Measurements from ENCODE around the gene HINT1. TPM values are rescaled to one million over a fixed set of nuclear protein-coding genes. Genes with fewer than 3 reads are reported as not detected.

The HINT1 gene
- total RNA-seq, 1 experiment from 2014 or later: 249 TPM

GRCh38 chr5:131209506-131210150 is 44.6 kb upstream of the HINT1 start:
- Histone ChIP-seq H3T11ph (ENCODE audit: low read length) (no peak overlapping the region), H2AK5ac (ENCODE audit: insufficient read length, low read length) (no peak overlapping the region), H2BK12ac (ENCODE audit: insufficient read length, low read depth, low read length) (no peak overlapping the region), H2BK5ac (ENCODE audit: insufficient read length, low read length) (no peak overlapping the region), H3K79me2 (ENCODE audit: insufficient read depth, low read length) (no peaks in the 10 kb centered on the region), H3K4ac (ENCODE audit: low read depth, low read length) (no peak overlapping the region), H3K27ac (ENCODE audit: insufficient read length, low read depth, low read length) (no peak overlapping the region), H2BK15ac (ENCODE audit: low read depth, low read length) (no peak overlapping the region), H3K23me2 (ENCODE audit: insufficient read length, low read depth, low read length, poor library complexity, severe bottlenecking) (no peaks in the 10 kb centered on the region), H3K9ac (ENCODE audit: extremely low read depth, insufficient read length, low read length) (no peak overlapping the region), H4K91ac (ENCODE audit: insufficient read length, low read depth, low read length) (no peak overlapping the region), H2BK120ac (ENCODE audit: low read depth, low read length, poor library complexity, severe bottlenecking) (no peak overlapping the region), H3K79me1 (ENCODE audit: insufficient read depth, low read depth, low read length, poor library complexity, severe bottlenecking) (no peaks in the 10 kb centered on the region), H3K4me1 (ENCODE audit: insufficient read depth, low read length) (no peaks in the 10 kb centered on the region; the same call in 1 of the 2 replicates), H3K9me3 (ENCODE audit: control insufficient read depth, low read depth, low read length) (no peaks in the 10 kb centered on the region), H3K14ac (ENCODE audit: insufficient read depth, low read length) (no peak overlapping the region), H2BK20ac (ENCODE audit: low read depth, low read length, poor library complexity, severe bottlenecking) (no peak overlapping the region), H3K27me3 (ENCODE audit: insufficient read depth, low read length) (no peaks in the 10 kb centered on the region), H3K4me2 (ENCODE audit: insufficient read depth, insufficient read length, low read length) (no peak overlapping the region), H4K20me1 (ENCODE audit: control insufficient read depth, insufficient read depth, insufficient read length) (no peaks in the 10 kb centered on the region), H3K18ac (ENCODE audit: insufficient read length, low read depth, low read length) (no peak overlapping the region), H4K5ac (ENCODE audit: insufficient read length, low read depth, low read length) (no peak overlapping the region), H2AFZ (ENCODE audit: low read length) (no peak overlapping the region), H3K23ac (ENCODE audit: insufficient read length, low read depth, low read length) (no peak overlapping the region), H3K56ac (ENCODE audit: insufficient read length, low read depth, low read length) (no peak overlapping the region), H4K8ac (replicated peaks; ENCODE audit: insufficient read length, low read depth, low read length) (no peak overlapping the region)
- Mint-ChIP-seq H3K36me3 (ENCODE audit: insufficient read depth in 1 of 3, low read depth in 3 of 3) (no peaks in the 10 kb centered on the region), H3K4me3 (no peak overlapping the region), H3K9me3 (no peaks in the 10 kb centered on the region; a peak in 1 of 5 replicates), H3K27me3 (ENCODE audit: low read depth) (no peaks in the 10 kb centered on the region), H3K27ac (no peak overlapping the region; a peak in 1 of 7 replicates), H3K4me1 (peaks cover 12 to 27% of the 10 kb centered on the region in 2 experiments)
- no CpG with 5 or more reads among the region's 6 CpGs for WGBS (ENCODE audit: extremely low coverage, insufficient read length, low lambda C conversion rate)
- no peak for DNase-seq
- TF ChIP-seq CTCF (conservative IDR thresholded peaks at IDR 0.05): no peak

Data from H9 (cell line).